HCT116 (cell line): ENCODE results near the gene ISYNA1. TPM values are rescaled to one million over a fixed set of nuclear protein-coding genes. Genes with fewer than 3 reads are reported as not detected.

Experiments used
- EZH2 ChIP-seq: fragments of 200-600 bp; sonication (generic); IDR thresholded peaks from 2 replicates; pipeline ENCODE4 v1.6.1; 2017; ENCODE audit warnings: antibody characterized with exemption, mixed run types
- EZH2phosphoT487 ChIP-seq: fragments of 200-600 bp; IDR thresholded peaks from 2 replicates; pipeline ENCODE4 v1.6.1; 2018; ENCODE audit warnings: antibody characterized with exemption, borderline replicate concordance
- FOSL1 ChIP-seq: IDR thresholded peaks from 2 replicates; pipeline ENCODE4 v1.6.1; 2012; ENCODE audit warnings: low read depth
- JUND ChIP-seq: IDR thresholded peaks from 2 replicates; pipeline ENCODE4 v1.6.1; 2012
- MAX ChIP-seq: IDR thresholded peaks from 2 replicates; pipeline ENCODE4 v1.6.1; 2012
- RAD21 ChIP-seq: IDR thresholded peaks from 2 replicates; pipeline ENCODE4 v1.6.1; 2012; ENCODE audit warnings: low read depth, mild to moderate bottlenecking
- REST ChIP-seq: IDR thresholded peaks from 2 replicates; pipeline ENCODE4 v1.6.1; 2012; ENCODE audit warnings: low read depth
- SP1 ChIP-seq: IDR thresholded peaks from 2 replicates; pipeline ENCODE4 v1.6.1; 2012; ENCODE audit warnings: low read depth
- YY1 ChIP-seq: IDR thresholded peaks from 2 replicates; pipeline ENCODE4 v1.6.1; 2011; ENCODE audit warnings: low read length, low read depth, moderate library complexity, mild to moderate bottlenecking; ENCODE audit not compliant: insufficient replicate concordance; ENCODE audit errors: extremely low read depth
- ZNF274 ChIP-seq: fragments of 200-500 bp; sonication (Bioruptor generic); IDR thresholded peaks from 2 replicates; pipeline ENCODE4 v1.6.1; 2014; ENCODE audit warnings: mild to moderate bottlenecking, low read depth, low read length, inconsistent platforms
- total RNA-seq: library from RNA; stranded (reverse); gene quantifications from one replicate; pipeline ENCODE4 v1.2.1, GENCODE V29; 2021; ENCODE audit not compliant: unreplicated experiment

The ISYNA1 gene
- total RNA-seq, 1 experiment from 2014 or later = 365 TPM

GRCh38 chr19:18415178-18415867, 22.6 kb downstream of the ISYNA1 start (continued):
- TF ChIP-seq MAX (no peak), REST (no peak), FOSL1 (no peak), EZH2 (no peak), EZH2phosphoT487 (no peak), ZNF274 (no peak), SP1 (no peak), JUND (no peak), RAD21 (no peak), YY1 (no peak)
